ENCODE results near the gene PCDHGB6.
A peak's percentile ranks its signal among the peaks of the same experiment; 100 is the strongest.
"Not testable (repeated sequence)": the region's sequence is repeated elsewhere in the genome, so short reads cannot be mapped to it uniquely, and the experiment has no call there.

PCDHGB6 gene

GRCh38 chr5:141419074-141419880 is 11.5 kb downstream of the PCDHGB6 start:
- DNase-seq, result no peak

GRCh38 chr5:141420855-141421488 is 13.2 kb downstream of the PCDHGB6 start, which contains the start of gene PCDHGA11:
Gene PCDHGA11 (plus strand): TSS chr5:141421051. CDS start chr5:141421228, 177 bp downstream.
- peak in 1 of 5 experiments; percentile 45 for DNase-seq

- no peak for DNase-seq
These were observed 13.7 kb downstream of the PCDHGB6 start for GRCh38 chr5:141421489-141421855.

GRCh38 chr5:141422742-141423291 is 15.0 kb downstream of the PCDHGB6 start:
- DNase-seq, result no peak

- DNase-seq, result no peak
These were observed 20.1 kb downstream of the PCDHGB6 start for GRCh38 chr5:141427783-141428426.

- DNase-seq, result peak in 1 of 5 experiments; percentile 51
These were observed 22.7 kb downstream of the PCDHGB6 start, which contains the start of gene PCDHGA12 for GRCh38 chr5:141430332-141431113. Gene PCDHGA12 (plus strand): TSS chr5:141430507. CDS start chr5:141430760, 253 bp downstream.

- DNase-seq, result no peak
These were observed 23.5 kb downstream of the PCDHGB6 start for GRCh38 chr5:141431286-141431685.

- DNase-seq, result not testable (repeated sequence)
These were observed 24.5 kb downstream of the PCDHGB6 start for GRCh38 chr5:141432308-141432707.

- DNase-seq, result not testable (repeated sequence)
These were observed 24.9 kb downstream of the PCDHGB6 start for GRCh38 chr5:141432726-141433125.

GRCh38 chr5:141434006-141434405 is 26.2 kb downstream of the PCDHGB6 start:
- DNase-seq, result no peak

- no peak for DNase-seq
These were observed 29.4 kb downstream of the PCDHGB6 start for GRCh38 chr5:141437221-141437620.

GRCh38 chr5:141439411-141440141 is 31.8 kb downstream of the PCDHGB6 start:
- no peak for DNase-seq

- DNase-seq, result no peak
These were observed 32.5 kb downstream of the PCDHGB6 start for GRCh38 chr5:141440341-141440740.

- no peak for DNase-seq
These were observed 33.9 kb downstream of the PCDHGB6 start for GRCh38 chr5:141441571-141442170.
